ENCODE results near the gene UCN3.

DNA sequence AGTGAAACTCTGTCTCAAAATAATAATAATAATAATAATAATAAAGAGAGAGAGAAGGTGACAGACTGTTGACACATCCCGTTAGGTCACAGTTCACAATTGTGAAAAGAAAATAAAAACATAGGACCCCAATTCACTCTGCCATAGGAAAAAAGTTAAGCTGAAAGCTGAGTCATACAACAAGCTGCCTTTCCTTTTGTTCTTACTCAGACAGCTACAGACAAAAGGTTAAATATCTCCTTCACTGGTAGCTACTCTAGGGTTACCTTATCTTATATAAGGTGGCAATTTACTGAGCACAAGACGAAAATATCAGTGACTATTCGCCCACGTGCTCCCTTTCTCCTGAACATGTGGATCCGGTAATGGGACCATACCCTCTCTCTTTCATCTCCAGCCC is 22.4 kb downstream of the UCN3 start:
- TF ChIP-seq, protein P1, sequence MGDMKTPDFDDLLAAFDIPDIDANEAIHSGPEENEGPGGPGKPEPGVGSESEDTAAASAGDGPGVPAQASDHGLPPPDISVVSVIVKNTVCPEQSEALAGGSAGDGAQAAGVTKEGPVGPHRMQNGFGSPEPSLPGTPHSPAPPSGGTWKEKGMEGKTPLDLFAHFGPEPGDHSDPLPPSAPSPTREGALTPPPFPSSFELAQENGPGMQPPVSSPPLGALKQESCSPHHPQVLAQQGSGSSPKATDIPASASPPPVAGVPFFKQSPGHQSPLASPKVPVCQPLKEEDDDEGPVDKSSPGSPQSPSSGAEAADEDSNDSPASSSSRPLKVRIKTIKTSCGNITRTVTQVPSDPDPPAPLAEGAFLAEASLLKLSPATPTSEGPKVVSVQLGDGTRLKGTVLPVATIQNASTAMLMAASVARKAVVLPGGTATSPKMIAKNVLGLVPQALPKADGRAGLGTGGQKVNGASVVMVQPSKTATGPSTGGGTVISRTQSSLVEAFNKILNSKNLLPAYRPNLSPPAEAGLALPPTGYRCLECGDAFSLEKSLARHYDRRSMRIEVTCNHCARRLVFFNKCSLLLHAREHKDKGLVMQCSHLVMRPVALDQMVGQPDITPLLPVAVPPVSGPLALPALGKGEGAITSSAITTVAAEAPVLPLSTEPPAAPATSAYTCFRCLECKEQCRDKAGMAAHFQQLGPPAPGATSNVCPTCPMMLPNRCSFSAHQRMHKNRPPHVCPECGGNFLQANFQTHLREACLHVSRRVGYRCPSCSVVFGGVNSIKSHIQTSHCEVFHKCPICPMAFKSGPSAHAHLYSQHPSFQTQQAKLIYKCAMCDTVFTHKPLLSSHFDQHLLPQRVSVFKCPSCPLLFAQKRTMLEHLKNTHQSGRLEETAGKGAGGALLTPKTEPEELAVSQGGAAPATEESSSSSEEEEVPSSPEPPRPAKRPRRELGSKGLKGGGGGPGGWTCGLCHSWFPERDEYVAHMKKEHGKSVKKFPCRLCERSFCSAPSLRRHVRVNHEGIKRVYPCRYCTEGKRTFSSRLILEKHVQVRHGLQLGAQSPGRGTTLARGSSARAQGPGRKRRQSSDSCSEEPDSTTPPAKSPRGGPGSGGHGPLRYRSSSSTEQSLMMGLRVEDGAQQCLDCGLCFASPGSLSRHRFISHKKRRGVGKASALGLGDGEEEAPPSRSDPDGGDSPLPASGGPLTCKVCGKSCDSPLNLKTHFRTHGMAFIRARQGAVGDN (IDR thresholded peaks at IDR 0.05): no peak
- TF ChIP-seq RCOR1 (conservative IDR thresholded peaks at IDR 0.05; ENCODE audit: low read depth, low read length) (no peak), MEF2A (IDR thresholded peaks at IDR 0.05; ENCODE audit: insufficient read depth, low read depth, low read length) (no peak), EP300 (IDR thresholded peaks at IDR 0.05; ENCODE audit: borderline replicate concordance in 1 of 2, control insufficient read depth in 1 of 2, low read depth in 2 of 2, low read length in 2 of 2) (no peak)
- TF ChIP-seq, protein P2, sequence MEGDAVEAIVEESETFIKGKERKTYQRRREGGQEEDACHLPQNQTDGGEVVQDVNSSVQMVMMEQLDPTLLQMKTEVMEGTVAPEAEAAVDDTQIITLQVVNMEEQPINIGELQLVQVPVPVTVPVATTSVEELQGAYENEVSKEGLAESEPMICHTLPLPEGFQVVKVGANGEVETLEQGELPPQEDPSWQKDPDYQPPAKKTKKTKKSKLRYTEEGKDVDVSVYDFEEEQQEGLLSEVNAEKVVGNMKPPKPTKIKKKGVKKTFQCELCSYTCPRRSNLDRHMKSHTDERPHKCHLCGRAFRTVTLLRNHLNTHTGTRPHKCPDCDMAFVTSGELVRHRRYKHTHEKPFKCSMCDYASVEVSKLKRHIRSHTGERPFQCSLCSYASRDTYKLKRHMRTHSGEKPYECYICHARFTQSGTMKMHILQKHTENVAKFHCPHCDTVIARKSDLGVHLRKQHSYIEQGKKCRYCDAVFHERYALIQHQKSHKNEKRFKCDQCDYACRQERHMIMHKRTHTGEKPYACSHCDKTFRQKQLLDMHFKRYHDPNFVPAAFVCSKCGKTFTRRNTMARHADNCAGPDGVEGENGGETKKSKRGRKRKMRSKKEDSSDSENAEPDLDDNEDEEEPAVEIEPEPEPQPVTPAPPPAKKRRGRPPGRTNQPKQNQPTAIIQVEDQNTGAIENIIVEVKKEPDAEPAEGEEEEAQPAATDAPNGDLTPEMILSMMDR (IDR thresholded peaks at IDR 0.05 in 2 of 3, conservative IDR thresholded peaks at IDR 0.05 in 1 of 3; ENCODE audit: control insufficient read depth in 2 of 3, extremely low read depth in 1 of 3, insufficient read depth in 1 of 3, low read depth in 3 of 3, low read length in 3 of 3): no peak
- TF ChIP-seq, protein P3, sequence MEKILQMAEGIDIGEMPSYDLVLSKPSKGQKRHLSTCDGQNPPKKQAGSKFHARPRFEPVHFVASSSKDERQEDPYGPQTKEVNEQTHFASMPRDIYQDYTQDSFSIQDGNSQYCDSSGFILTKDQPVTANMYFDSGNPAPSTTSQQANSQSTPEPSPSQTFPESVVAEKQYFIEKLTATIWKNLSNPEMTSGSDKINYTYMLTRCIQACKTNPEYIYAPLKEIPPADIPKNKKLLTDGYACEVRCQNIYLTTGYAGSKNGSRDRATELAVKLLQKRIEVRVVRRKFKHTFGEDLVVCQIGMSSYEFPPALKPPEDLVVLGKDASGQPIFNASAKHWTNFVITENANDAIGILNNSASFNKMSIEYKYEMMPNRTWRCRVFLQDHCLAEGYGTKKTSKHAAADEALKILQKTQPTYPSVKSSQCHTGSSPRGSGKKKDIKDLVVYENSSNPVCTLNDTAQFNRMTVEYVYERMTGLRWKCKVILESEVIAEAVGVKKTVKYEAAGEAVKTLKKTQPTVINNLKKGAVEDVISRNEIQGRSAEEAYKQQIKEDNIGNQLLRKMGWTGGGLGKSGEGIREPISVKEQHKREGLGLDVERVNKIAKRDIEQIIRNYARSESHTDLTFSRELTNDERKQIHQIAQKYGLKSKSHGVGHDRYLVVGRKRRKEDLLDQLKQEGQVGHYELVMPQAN (conservative IDR thresholded peaks at IDR 0.05): no peak

Data from GM12878 (cell line).